Fibroblast of peridontal ligament (primary cell): ENCODE measurements around the gene ERP44.
"Not testable (repeated sequence)": the region's sequence is repeated elsewhere in the genome, so short reads cannot be mapped to it uniquely, and the experiment has no call there.

Experiments used
- DNase-seq: peaks from one replicate; pipeline ENCODE4 v3.0.0-alpha.2; 2010; ENCODE audit errors: extremely low read depth

Gene ERP44

DNA sequence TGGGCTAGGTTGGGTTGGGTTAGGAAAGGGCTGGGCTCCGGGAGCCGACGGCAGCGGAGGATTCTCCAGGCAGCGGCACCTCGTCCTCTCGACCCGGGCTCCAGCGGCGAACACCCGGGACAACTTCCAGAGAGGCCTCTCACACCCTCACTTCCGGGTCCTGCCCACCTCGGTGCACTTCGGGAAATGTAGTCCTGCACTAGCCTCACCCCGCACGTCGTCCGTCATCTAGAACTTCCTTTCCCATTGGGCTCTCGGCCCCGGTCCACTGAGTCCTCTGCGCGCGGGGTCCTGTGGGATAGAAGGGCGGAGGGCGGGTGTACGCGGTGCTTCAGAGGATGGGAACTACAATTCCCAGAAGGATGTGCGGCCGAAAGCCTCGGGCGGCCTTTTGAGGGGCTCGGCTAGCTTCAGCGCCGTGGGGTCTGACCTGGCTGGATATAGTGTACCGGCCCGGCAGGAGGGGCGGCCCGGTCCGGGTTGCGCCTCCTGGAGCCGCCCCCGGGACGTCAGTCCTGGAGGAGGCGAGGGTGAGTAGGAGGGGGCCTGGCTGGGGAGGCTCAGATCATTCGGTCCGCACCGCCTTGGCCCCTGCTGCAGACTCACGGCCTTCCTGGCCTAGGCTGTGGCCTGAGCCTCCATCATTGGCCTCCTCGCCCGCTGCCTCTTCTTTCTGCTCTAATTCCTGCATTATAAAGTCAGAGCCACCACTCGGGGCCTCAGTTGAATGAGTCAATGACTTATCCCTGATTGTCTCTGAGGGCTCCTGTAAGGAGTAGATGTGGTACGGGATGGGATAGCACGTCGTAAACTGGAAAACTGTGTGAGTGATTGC, at the start of gene ERP44, which contains the start of gene INVS:
ERP44 (minus strand) TSS at position 114 of the 835 bp plus-strand sequence. CDS start 160 bp downstream, outside the sequence.
INVS (plus strand) TSS at position 357 of the 835 bp plus-strand sequence. CDS start 5,279 bp downstream, outside the sequence.
- DNase-seq = peak; percentile 98

DNA sequence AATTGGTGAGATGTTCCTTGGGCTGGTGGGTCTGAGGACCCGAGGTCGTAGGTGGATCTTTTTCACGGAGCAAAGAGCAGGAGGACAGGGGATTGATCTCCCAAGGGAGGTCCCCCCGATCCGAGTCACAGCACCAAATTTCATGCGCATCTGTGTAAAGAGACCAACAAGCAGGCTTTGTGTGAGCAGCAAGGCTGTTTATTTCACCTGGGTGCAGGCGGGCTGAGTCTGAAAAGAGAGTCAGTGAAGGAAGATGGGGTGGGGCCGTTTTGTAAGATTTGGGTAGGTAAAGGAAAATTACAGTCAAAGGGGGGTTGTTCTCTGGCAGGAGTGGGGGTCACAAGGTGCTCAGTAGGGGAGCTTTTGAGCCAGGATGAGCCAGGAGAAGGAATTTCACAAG, 47.2 kb upstream of the ERP44 start:
- DNase-seq = not testable (repeated sequence)

DNA sequence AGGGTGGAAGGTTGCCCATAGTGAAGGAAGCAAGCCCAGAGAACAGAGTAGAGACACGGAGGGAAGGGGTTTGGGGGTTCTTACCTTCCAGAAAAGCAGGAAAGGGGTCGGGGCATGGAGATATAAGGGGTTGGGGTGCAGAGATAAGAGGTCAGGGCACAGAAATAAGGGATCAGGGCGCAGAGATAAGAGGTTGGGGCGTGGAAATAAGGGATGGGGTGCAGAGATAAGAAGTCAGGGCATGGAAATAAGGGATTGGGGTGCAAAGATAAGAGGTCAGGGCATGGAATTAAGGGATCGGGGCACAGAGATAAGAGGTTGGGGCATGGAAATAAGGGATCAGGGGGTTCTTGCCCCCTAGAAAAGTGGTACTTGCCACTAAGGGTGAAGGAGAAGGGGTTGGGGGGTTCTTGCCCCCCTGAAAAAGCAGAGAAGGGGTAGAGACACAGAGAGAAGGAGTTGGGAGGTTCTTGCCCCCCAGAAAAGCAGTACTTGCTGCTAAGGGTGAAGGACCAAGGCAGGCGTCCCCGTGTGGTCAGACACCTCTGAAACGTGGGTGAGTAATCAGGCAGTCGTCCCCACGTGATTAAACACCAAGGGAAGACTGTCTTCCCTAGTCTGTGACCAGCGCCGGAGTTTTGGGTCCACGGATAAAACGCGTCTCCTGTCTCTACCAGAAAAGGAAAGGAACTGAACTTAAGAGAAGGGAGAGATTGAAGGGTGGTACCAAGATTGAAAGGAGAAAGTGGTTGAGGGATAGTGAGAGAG, 46.6 kb upstream of the ERP44 start:
- not testable (repeated sequence) for DNase-seq

DNA sequence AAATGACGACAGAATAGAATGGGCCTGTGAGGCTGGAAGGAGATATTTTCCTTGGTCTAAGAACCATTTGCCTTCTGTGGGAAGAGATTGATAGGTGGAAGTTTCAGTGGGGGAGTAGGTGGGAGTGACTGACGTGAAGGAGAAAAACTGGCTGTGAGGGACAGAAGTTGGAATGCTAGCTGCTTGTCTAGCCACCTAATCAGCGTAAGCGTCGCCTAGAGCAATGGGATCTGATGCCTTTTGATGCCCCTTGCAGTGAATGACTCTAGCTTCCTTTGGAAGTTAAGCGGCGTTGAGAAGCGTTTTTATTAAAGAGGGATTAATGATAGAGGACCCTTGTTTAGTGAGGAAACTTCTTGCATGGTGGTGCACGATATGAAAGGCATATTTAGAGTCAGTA, 43.1 kb upstream of the ERP44 start:
- DNase-seq = not testable (repeated sequence)

DNA sequence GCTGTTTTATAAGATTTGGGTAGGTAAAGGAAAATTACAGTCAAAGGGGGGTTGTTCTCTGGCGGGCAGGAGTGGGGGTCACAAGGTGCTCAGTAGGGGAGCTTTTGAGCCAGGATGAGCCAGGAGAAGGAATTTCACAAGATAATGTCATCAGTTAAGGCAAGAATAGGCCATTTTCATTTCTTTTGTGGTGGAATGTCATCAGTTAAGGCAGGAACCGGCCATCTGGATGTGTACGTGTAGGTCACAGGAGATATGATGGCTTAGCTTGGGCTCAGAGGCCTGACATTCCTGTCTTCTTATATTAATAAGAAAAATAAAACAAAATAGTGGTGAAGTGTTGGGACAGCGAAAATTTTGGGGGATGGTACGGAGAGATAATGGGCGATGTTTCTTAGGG, 41.5 kb upstream of the ERP44 start:
- DNase-seq = not testable (repeated sequence)

DNA sequence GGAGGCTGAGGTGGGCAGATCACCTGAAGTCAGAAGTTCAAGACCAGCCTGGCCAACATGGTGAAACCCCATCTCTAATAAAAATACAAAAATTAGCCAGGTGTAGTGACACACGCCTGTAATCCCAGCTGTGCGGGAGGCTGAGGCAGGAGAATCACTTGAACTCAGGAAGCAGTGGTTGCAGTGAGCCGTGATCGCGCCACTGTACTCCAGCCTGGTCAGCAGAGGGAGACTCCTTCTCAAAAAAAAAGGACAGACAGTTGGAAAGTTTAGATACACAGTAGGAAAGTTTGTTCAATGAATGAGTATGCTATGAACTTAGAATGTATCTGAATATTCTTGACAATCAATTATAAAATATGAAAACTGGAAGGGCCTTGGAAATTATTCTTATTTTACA, 38.0 kb upstream of the ERP44 start:
- DNase-seq = not testable (repeated sequence)

DNA sequence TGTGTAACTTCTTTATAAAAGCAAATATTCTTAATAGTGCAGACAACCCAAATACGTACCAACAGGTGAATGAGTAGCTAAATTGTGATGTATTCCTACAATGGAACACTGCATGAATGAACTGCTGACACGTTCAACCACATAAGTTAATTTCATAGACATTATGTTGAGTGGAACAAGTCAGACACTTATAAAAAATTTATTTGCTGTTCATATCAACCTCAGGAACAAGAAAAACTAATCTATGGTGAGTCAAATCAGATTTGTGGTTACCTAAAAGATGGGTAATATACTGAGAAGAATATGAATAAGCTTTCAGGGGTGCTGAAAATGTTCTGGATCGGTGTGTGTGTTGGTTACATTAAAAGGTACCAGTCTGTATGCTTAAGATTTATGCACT, 35.9 kb upstream of the ERP44 start:
- DNase-seq = no peak

DNA sequence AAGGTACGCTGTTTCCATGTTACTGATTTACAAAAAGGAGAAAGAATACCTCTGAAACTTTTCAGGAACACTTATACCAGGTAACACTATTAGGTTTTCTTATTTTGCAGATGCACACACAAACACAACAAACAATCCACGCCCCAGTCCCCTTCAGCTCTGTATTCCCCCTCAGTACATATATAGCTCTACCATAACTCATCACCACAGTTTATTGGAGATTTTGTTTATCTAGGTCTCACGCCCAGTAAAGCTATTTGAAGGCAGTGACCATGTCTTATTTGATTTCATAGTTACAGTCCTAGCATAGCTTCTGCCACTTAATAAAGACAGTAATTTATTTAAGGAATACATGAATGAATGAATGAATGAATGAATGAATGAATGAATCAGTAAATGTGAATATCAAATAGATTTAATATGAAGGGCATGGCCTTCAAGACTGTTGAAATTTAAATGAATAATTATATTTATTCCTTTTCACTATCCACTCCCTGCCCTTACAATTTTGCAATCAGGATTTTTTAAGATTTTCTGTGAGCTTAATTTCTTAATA, 33.2 kb upstream of the ERP44 start:
- DNase-seq = no peak

DNA sequence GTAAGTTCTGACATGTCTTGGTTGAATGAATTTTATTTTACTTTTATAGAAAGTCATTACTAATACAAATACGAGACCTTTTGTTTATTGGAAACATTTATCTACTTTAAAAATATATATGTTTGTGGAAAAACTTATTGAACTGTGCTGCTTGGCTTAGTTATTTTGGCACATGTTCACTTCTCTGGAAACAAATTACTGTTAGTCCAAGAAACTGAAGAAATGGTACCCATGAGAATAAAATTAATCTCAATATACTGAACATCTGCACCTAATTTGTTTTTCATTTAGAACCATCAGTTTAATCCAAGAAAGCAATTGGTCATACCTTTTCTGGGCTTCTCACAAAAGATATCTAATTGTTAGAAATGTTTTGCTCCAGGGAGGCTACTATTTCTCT, 32.4 kb upstream of the ERP44 start:
- DNase-seq = no peak

DNA sequence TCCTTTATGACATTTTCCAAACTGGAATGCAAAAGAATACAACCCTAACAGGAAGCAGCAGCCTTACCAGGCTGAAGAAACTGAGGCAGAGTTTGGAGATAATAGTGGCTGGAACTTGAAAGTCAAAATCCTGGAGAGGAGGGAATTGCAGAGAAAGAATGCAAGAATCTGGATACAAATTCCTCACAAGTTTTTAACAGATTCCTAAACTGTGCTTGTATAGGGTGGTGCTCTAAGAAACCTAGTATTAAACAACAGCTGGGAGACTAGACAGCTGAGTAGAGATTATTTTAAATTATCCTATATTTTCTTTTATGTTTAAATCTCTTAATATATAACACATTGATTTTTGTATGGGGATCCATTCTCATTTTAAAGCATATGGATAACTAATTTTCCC, 31.0 kb upstream of the ERP44 start:
- DNase-seq = peak; percentile 21

DNA sequence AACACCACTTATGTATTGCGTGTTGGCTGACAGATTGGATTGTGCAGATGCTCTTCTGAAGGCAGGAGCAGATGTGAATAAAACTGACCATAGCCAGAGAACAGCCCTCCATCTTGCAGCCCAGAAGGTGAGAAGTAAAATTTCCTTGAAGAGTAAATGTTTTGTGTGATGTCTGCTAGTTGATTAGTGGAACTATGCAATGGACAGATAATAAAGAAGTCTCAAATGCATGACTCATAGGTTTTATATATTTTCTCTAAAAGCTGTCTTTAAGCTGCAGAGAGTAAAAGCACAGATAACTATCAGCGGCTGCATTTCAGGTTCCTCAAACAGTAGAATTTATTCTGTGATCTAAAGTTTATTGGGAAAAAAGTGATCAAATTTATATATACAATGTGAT, 27.6 kb upstream of the ERP44 start:
- no peak for DNase-seq

DNA sequence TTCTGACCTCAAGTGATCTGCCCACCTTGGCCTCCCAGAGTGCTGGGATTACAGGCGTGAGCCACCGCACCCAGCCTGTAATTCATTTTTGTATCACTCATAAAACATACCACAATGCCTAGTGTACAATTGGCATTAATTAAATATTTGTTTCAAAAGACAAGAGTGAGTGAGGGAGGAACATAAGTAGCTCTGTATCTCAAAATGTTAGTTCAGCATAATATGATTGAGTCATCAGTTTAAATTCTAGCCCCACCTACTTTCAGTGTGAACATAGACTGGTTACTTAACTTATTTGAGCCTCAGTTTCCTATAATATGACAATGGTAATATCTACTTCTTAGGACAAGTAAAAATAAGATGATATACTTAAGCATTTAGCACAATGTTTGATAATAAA, 27.1 kb upstream of the ERP44 start:
- peak; percentile 22 for DNase-seq

DNA sequence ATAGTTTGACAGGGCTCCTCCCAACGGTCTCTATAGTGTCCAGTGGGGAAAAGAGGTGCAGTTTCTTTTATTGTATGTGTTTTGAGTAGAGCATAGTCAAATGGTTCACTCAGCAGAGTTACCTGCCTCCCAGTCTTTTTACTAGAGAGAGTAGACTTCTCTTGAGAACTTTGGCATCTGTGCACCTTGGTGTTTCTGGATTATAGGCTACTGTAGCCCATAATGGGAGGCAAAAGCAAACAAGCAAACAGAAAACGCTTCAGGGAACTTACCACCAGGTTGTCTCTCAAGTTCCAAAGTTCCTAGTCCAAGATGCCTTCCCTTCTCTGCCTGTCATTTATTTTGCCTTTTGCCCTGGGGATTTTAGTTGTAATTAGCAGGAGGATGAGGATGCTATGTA, 26.4 kb upstream of the ERP44 start:
- DNase-seq = no peak

DNA sequence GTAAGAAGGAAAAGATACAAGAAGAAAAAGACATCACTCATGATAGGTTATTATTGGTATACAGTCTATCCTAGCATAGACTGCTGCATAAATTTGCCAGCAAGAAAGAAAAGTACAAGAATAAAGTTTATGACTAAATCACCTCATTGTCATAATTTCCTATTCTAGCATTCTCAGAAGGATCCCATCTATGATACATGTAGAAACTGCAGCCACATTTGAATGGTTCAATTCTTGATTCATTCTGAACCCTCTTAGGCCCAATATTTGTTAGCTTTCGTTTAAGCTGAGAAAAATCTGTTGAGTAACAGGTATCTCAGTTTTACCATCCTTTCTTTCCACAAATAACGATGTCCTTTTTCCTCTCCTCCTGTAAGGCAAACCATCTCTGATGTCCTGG, 21.5 kb upstream of the ERP44 start:
- DNase-seq = no peak

DNA sequence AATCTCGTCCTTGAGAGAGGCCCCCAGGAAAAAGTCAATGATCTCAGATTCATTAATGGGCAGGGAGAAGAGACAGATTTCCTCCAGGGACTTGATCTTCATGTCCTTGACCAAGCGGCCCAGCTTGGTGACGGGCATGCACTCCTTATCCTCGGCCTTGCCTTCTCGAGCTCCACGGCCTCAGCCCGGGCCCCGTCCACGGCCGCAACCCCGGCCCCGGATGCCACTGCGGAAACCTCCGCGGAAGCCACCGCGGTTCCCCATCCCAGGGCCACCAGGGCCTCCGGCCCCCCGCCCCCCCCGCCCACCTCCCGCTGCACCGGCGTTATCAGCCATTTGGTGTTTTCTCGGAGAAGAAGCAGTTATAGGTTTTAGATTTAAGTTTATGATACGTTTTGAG, 18.5 kb upstream of the ERP44 start:
- DNase-seq = no peak

DNA sequence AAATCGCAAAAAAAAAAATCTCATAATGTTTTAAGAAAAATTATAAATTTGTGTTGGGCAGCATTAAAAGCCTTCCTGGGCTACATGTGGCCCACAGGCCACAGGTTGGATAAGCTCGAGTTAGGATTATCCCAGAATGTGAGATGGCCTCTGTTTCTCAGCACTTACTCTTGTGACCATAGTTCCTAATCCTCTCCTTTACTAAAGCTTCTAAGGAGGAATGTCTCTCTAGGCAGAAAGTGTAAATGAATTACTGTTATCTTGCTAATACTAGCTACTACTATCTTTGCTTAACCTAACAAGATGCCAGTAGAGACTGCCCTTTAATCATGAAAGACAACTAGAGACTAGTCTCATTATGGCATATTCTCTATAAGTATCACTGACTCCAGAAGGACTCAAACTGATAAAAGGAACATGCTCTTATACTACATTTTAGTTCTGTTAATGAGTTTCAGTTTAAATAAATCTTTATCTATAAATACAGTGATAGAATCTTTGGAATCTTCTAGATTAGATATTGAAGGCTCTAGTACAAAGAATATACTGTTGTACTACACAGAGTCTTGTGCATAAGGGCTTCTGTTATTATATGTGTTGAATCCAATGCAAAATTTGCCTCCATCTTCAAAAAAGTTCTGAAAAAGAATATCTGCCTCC, 14.0 kb upstream of the ERP44 start:
- DNase-seq = no peak

DNA sequence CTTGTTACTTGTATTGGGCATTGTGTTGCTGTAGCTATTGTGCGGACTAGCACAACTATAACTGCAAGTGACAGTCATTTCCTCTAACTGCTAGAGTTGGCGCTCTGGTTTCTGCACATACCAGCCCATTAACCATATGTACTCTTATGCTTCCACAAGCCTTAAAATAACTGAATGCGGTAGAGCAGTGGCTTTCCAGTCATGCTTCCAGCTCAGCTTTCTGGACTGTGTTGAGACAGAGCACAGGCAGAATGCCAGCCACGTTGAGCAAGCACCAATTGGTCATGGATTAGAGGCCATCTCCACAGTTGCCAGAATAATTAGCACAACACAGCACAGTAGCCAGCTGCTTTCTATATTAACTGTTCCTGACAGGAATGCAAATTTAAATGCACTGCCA, 12.4 kb upstream of the ERP44 start:
- DNase-seq = peak; percentile 99

DNA sequence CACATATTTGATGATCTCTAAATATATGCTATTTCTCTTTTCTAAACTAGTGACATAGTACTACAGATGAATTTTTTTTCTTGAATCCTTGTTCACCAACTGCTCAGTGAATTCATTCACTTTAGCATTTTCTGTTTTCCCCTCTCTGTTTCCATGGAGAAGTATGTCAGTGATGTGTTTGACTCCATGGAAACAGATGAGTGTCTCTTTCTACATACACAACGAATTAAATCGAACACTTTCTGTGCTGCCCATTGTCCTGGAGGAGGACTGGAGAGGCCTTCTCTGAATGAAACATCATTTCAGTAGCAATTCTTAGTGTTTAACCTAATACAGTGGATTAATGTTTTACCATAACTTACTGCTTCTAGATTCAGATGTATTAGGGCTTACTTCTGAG, 9.8 kb upstream of the ERP44 start:
- no peak for DNase-seq

DNA sequence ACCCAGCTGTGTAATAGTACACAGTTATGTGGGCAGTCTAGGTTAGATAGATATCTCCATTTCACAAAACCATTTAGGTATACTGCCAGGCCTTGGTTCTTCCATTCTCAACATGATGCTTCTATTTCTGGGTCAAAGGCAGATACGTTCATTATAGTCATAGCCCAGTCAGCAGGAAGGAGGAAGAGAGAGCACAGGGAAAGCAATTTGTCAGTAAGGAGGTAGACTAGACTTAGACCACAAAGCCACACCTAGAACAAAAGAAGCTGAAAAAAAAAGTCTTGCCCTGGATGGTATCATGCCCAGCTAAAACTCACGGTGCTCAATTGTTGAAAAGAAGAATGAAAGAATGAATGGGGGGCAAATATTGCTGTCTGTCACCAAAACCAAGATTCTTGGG, 7.8 kb upstream of the ERP44 start:
- DNase-seq = no peak

DNA sequence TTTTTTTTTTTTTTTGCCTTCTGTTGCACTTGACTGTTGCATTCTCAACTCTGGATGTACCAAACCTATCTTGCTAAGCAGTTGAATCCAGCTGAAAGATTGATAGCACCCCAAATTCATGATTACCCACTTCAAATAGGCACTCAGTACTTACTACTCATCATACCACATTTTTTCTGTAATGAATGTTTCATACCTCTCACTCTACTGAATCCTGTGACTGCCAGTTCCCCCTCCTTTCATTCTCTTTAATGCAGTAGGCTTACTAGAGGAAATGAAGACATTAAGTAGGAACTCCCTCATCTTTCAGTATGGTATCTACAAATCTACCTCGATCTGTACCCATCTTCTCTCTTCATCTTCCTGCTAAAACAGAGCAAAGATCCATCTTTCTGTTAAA, 7.1 kb upstream of the ERP44 start:
- no peak for DNase-seq

DNA sequence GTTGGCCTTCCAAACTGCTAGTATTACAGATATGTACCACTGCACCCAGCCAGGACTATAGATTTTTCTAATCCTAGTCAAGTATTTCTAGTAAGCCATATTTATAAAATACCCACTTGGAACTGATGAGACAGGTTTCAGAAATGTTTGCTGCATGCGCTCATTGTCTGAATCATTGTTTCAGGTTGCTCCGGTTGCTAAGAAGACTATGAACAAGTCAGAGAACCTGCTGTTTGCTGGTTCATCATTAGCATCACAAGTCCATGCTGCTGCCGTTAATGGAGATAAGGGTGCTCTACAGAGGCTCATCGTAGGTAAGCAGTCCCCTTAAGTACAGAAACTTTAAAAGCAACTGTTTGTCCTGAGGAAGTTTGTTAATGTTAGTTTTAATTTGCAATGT, 5.5 kb upstream of the ERP44 start:
- DNase-seq = no peak

DNA sequence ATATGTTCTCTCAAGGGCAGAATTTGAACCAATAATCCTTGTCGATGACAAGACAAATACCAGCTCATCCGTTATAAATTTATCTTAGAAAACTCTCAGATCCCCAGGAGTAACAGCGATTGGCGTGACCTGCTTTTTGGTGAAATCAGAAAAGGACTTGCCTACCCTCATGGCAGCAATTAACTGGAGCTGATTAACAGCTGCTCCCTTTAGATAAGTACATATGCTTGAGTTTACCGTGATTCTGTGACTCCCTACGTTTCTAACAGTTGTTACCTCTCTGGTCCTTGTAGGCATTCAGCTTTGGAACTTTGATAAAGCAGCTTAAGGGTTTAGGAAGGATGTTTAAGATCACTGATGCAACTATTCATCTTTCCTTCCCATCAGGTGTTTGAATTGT, 2.8 kb upstream of the ERP44 start:
- no peak for DNase-seq
